ENCODE measurements around the gene MMP20.

DNA sequence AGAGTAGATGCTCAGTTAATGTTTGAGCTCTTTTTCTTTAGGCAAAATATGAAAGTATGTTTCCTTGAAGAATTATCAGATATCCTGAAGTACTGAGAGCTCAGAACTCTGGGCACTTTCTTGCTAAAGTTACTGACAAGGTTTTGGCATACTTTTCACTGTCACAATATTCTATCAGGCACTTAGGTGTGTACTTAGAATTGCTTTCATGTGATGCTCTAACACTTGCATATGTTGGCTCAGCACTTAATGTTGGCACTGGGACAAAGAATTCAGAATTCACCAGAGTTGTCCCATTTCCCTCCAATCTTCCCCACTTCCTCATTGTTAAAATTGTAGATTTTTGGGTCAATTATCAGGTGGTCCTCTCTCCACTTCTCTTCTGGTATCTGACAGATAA is 5.0 kb downstream of the MMP20 start:
- no peak for TF ChIP-seq POLR2AphosphoS5 (IDR thresholded peaks at IDR 0.05)
- TF ChIP-seq, protein P1, sequence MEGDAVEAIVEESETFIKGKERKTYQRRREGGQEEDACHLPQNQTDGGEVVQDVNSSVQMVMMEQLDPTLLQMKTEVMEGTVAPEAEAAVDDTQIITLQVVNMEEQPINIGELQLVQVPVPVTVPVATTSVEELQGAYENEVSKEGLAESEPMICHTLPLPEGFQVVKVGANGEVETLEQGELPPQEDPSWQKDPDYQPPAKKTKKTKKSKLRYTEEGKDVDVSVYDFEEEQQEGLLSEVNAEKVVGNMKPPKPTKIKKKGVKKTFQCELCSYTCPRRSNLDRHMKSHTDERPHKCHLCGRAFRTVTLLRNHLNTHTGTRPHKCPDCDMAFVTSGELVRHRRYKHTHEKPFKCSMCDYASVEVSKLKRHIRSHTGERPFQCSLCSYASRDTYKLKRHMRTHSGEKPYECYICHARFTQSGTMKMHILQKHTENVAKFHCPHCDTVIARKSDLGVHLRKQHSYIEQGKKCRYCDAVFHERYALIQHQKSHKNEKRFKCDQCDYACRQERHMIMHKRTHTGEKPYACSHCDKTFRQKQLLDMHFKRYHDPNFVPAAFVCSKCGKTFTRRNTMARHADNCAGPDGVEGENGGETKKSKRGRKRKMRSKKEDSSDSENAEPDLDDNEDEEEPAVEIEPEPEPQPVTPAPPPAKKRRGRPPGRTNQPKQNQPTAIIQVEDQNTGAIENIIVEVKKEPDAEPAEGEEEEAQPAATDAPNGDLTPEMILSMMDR (IDR thresholded peaks at IDR 0.05), result no peak

Data from esophagus muscularis mucosa (tissue), 3 donors.